ENCODE measurements around the gene VPS54. TPM values are rescaled to one million over a fixed set of nuclear protein-coding genes. Genes with fewer than 3 reads are reported as not detected.

Gene VPS54
- total RNA-seq, 1 experiment from 2014 or later, result 13.1 TPM

DNA sequence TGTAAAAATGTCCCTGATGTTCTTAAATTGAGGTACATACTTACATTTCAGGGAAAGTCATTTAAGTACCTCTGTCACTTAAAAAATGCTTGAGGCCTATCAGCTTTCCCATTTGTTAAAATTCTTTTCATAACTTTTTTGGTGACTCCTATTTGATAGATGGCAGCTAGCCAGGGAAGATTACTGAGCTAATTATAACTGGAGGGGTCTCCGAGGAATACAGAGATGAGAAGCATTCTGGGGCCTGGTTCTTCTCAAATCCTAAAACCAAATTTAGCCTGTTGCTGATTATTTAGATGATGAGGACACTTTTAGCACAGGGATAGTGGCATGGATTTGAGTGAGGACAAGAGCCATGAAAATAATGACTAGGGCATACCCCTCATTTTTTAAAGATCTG, 172.7 kb downstream of the VPS54 start:
- Mint-ChIP-seq H3K9me3 (ENCODE audit: unreplicated experiment) (no peaks in the 10 kb centered on the region), H3K27me3 (ENCODE audit: insufficient read depth, unreplicated experiment) (no peaks in the 10 kb centered on the region), H3K4me3 (ENCODE audit: unreplicated experiment) (no peak overlapping the region), H3K36me3 (ENCODE audit: insufficient read depth, unreplicated experiment) (peaks cover 16% of the 10 kb centered on the region), H3K27ac (ENCODE audit: low read depth, unreplicated experiment) (no peak overlapping the region), H3K4me1 (ENCODE audit: insufficient read depth, unreplicated experiment) (peaks cover 35% of the 10 kb centered on the region)
- DNase-seq (ENCODE audit: unreplicated experiment), result no peak
- intact Hi-C loops (cut with micrococcal nuclease), result loop anchor here (10.0 kb wide), 1 partner anchor 262 kb away; the partner anchor contains the start of genes MDH1 and WDPCP
- TF ChIP-seq, protein P1, sequence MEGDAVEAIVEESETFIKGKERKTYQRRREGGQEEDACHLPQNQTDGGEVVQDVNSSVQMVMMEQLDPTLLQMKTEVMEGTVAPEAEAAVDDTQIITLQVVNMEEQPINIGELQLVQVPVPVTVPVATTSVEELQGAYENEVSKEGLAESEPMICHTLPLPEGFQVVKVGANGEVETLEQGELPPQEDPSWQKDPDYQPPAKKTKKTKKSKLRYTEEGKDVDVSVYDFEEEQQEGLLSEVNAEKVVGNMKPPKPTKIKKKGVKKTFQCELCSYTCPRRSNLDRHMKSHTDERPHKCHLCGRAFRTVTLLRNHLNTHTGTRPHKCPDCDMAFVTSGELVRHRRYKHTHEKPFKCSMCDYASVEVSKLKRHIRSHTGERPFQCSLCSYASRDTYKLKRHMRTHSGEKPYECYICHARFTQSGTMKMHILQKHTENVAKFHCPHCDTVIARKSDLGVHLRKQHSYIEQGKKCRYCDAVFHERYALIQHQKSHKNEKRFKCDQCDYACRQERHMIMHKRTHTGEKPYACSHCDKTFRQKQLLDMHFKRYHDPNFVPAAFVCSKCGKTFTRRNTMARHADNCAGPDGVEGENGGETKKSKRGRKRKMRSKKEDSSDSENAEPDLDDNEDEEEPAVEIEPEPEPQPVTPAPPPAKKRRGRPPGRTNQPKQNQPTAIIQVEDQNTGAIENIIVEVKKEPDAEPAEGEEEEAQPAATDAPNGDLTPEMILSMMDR (IDR thresholded peaks at IDR 0.05; ENCODE audit: unreplicated experiment), result no peak
- ChIA-PET POLR2A (interaction anchor here (0.7 to 7.6 kb wide), 7 partner anchors 8 to 258 kb away, joined by 3 to 321 read pairs (median 140); partner anchors contain the start of genes MDH1 and WDPCP), CTCF (interaction anchor here (1.2 to 6.6 kb wide), 4 partner anchors 8 to 148 kb away, joined by 3 to 55 read pairs (median 12); no protein-coding TSS in a partner anchor)
- no TSS peak for BruUV-seq (replicated peaks)

- intact Hi-C loops (cut with micrococcal nuclease), result loop anchor here (10.0 kb wide), 1 partner anchor 261 kb away; the partner anchor contains the start of genes MDH1 and WDPCP
- no peak for DNase-seq (ENCODE audit: unreplicated experiment)
- BruUV-seq (replicated peaks), result no TSS peak
- H3K27me3 Mint-ChIP-seq (ENCODE audit: insufficient read depth, unreplicated experiment), result no peaks in the 10 kb centered on the region
- CTCF ChIA-PET, result interaction anchor here (1.2 to 6.6 kb wide), 4 partner anchors 9 to 147 kb away, joined by 3 to 55 read pairs (median 12); no protein-coding TSS in a partner anchor
- peaks cover 30% of the 10 kb centered on the region for H3K4me1 Mint-ChIP-seq (ENCODE audit: insufficient read depth, unreplicated experiment)
- TF ChIP-seq, protein P1 (IDR thresholded peaks at IDR 0.05; ENCODE audit: unreplicated experiment), result no peak
- peaks cover 16% of the 10 kb centered on the region for H3K36me3 Mint-ChIP-seq (ENCODE audit: insufficient read depth, unreplicated experiment)
- peak overlapping the region; percentile 93 for H3K4me3 Mint-ChIP-seq (ENCODE audit: unreplicated experiment)
- no peaks in the 10 kb centered on the region for H3K9me3 Mint-ChIP-seq (ENCODE audit: unreplicated experiment)
- POLR2A ChIA-PET, result interaction anchor here (0.7 to 7.6 kb wide), 8 partner anchors 8 to 258 kb away, joined by 5 to 321 read pairs (median 124); partner anchors contain the start of genes MDH1 and WDPCP
- no peak overlapping the region for H3K27ac Mint-ChIP-seq (ENCODE audit: low read depth, unreplicated experiment)
Observed at GRCh38 chr2:63845866-63846265, 173.4 kb downstream of the VPS54 start.

DNA sequence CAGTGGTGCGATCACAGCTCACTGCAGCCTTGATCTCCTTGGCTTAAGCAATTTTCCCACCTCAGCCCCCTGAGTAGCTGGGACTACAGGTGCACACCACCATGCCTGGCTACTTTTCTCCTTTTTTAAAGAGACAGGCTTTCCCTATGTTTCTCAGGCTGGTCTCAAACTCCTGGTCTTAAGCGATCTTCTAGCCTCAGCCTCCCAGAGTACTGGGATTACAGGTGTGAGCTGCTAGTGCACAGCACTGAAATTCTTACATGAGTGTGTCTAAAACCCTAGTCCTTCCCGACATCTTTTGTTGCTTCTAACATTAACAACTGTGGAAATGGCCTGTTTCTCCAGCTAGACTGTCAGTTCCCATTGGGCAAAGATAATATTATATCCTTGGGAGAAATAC, 174.6 kb downstream of the VPS54 start:
- TF ChIP-seq, protein P1 (IDR thresholded peaks at IDR 0.05; ENCODE audit: unreplicated experiment), result no peak
- Mint-ChIP-seq H3K4me1 (ENCODE audit: insufficient read depth, unreplicated experiment) (peaks cover 27% of the 10 kb centered on the region), H3K9me3 (ENCODE audit: unreplicated experiment) (no peaks in the 10 kb centered on the region), H3K27ac (ENCODE audit: low read depth, unreplicated experiment) (peak overlapping the region; percentile 71), H3K27me3 (ENCODE audit: insufficient read depth, unreplicated experiment) (no peaks in the 10 kb centered on the region), H3K4me3 (ENCODE audit: unreplicated experiment) (peak overlapping the region; percentile 93), H3K36me3 (ENCODE audit: insufficient read depth, unreplicated experiment) (peaks cover 20% of the 10 kb centered on the region)
- ChIA-PET CTCF (interaction anchor here (0.7 to 6.6 kb wide), 6 partner anchors 10 to 606 kb away, joined by 3 to 55 read pairs (median 6); no protein-coding TSS in a partner anchor), POLR2A (interaction anchor here (0.7 to 7.6 kb wide), 9 partner anchors 10 to 468 kb away, joined by 3 to 321 read pairs (median 140); partner anchors contain the start of genes MDH1 and WDPCP)
- DNase-seq (ENCODE audit: unreplicated experiment), result no peak
- intact Hi-C loops (cut with micrococcal nuclease), result loop anchor here (10.0 kb wide), 1 partner anchor 260 kb away; the partner anchor contains the start of genes MDH1 and WDPCP
- no TSS peak for BruUV-seq (replicated peaks)

- peaks cover 20% of the 10 kb centered on the region for H3K4me1 Mint-ChIP-seq (ENCODE audit: insufficient read depth, unreplicated experiment)
- DNase-seq (ENCODE audit: unreplicated experiment), result no peak
- H3K27me3 Mint-ChIP-seq (ENCODE audit: insufficient read depth, unreplicated experiment), result no peaks in the 10 kb centered on the region
- H3K4me3 Mint-ChIP-seq (ENCODE audit: unreplicated experiment), result peak overlapping the region; percentile 93
- intact Hi-C loops (cut with micrococcal nuclease), result loop anchor here (10.0 kb wide), 1 partner anchor 259 kb away; the partner anchor contains the start of genes MDH1 and WDPCP
- POLR2A ChIA-PET, result interaction anchor here (0.6 to 7.6 kb wide), 15 partner anchors 10 to 801 kb away, joined by 3 to 321 read pairs (median 42); partner anchors contain the start of genes MDH1 and WDPCP
- no TSS peak for BruUV-seq (replicated peaks)
- no peak overlapping the region for H3K27ac Mint-ChIP-seq (ENCODE audit: low read depth, unreplicated experiment)
- H3K9me3 Mint-ChIP-seq (ENCODE audit: unreplicated experiment), result no peaks in the 10 kb centered on the region
- peaks cover 20% of the 10 kb centered on the region for H3K36me3 Mint-ChIP-seq (ENCODE audit: insufficient read depth, unreplicated experiment)
- TF ChIP-seq, protein P1 (IDR thresholded peaks at IDR 0.05; ENCODE audit: unreplicated experiment), result no peak
- CTCF ChIA-PET, result interaction anchor here (0.6 to 6.6 kb wide), 6 partner anchors 14 to 262 kb away, joined by 3 to 55 read pairs (median 5); no protein-coding TSS in a partner anchor
Observed at GRCh38 chr2:63843791-63844190, 175.4 kb downstream of the VPS54 start.

All from MCF 10A (cell line).